SK-N-MC (cell line): ENCODE data around the gene CASQ2.

Experiments used
- EZH2 ChIP-seq: fragments of 200-600 bp; sonication (generic); IDR thresholded peaks from one replicate; pipeline ENCODE4 v1.6.1; 2017; ENCODE audit warnings: antibody characterized with exemption
- POLR2AphosphoS5 ChIP-seq: IDR thresholded peaks from 2 replicates; pipeline ENCODE4 v1.6.1; 2012; ENCODE audit warnings: mild to moderate bottlenecking, low read depth, low read length, borderline replicate concordance

GRCh38 chr1:115670476-115671175 lies 97.9 kb downstream of the CASQ2 start:
- TF ChIP-seq POLR2AphosphoS5 (no peak), EZH2 (no peak)
